DND-41 (cell line): Measurements from ENCODE around the gene PCBP4.
A peak's percentile ranks its signal among the peaks of the same experiment; 100 is the strongest.

ENCODE experiments used
- ATAC-seq: fragments of 200-7000 bp; cut with Tn5 transposase; 3 replicates; pipeline ENCODE4 v1.9.1; 2021; ENCODE audit warnings: low read depth; ENCODE audit not compliant: insufficient read depth
- DNase-seq: peaks from one replicate; pipeline ENCODE4 v3.0.0-alpha.2; 2020
- H2AFZ ChIP-seq: 2 replicates; pipeline ENCODE4 v1.6.0; 2012; ENCODE audit warnings: low read depth, low read length
- H3K27ac ChIP-seq: 2 replicates; pipeline ENCODE4 v1.5.1; 2012; ENCODE audit warnings: low read length, inconsistent platforms
- H3K27me3 ChIP-seq: fragments of 200-600 bp; sonication (generic); 2 replicates; pipeline ENCODE4 v1.6.0; 2012; ENCODE audit warnings: low read length, mild to moderate bottlenecking, inconsistent platforms; ENCODE audit not compliant: insufficient read depth, poor library complexity
- H3K36me3 ChIP-seq: 2 replicates; pipeline ENCODE4 v1.5.1; 2012; ENCODE audit warnings: low read length, inconsistent platforms; ENCODE audit not compliant: insufficient read depth
- H3K4me1 ChIP-seq: 2 replicates; pipeline ENCODE4 v1.5.1; 2012; ENCODE audit warnings: mild to moderate bottlenecking, low read length; ENCODE audit not compliant: insufficient read depth
- H3K4me2 ChIP-seq: 2 replicates; pipeline ENCODE4 v1.6.0; 2012; ENCODE audit warnings: mild to moderate bottlenecking, moderate library complexity, low read length, inconsistent platforms; ENCODE audit not compliant: insufficient read depth
- H3K4me3 ChIP-seq, 2 experiments: fragments of 200-600 bp in 1 of 2; shearing (Covaris generic) in 1 of 2; 2 replicates each; pipeline ENCODE4 v1.5.1; 2012 to 2016; ENCODE audit warnings: inconsistent platforms in 2 of 2, low read length in 2 of 2, mild to moderate bottlenecking in 2 of 2, low read depth in 1 of 2, moderate library complexity in 1 of 2
- H3K79me2 ChIP-seq: 2 replicates; pipeline ENCODE4 v1.6.0; 2012; ENCODE audit warnings: low read length, inconsistent platforms; ENCODE audit not compliant: insufficient read depth
- H3K9ac ChIP-seq: 2 replicates; pipeline ENCODE4 v1.6.0; 2012; ENCODE audit warnings: low read depth, mild to moderate bottlenecking, inconsistent platforms, low read length, moderate library complexity
- H3K9me3 ChIP-seq: 2 replicates; pipeline ENCODE4 v1.5.1; 2012; ENCODE audit warnings: low read length, moderate library complexity, mild to moderate bottlenecking, inconsistent platforms; ENCODE audit not compliant: insufficient read depth, severe bottlenecking
- H4K20me1 ChIP-seq: 2 replicates; pipeline ENCODE4 v1.6.0; 2012; ENCODE audit warnings: low read length; ENCODE audit not compliant: insufficient read depth
- CTCF ChIP-seq: IDR thresholded peaks from 2 replicates; pipeline ENCODE4 v1.5.1; 2012; ENCODE audit warnings: borderline replicate concordance, low read length, moderate library complexity, mild to moderate bottlenecking; ENCODE audit not compliant: poor library complexity, severe bottlenecking; ENCODE audit errors: extremely low read depth
- EZH2 ChIP-seq: IDR thresholded peaks from 3 replicates; pipeline ENCODE4 v1.6.1; 2012; ENCODE audit warnings: borderline replicate concordance, low read depth, mild to moderate bottlenecking, moderate library complexity, low read length, inconsistent platforms; ENCODE audit not compliant: severe bottlenecking

Gene PCBP4

GRCh38 chr3:51982838-51983577 is 15.8 kb upstream of the PCBP4 start, which contains the start of gene ACY1:
Gene ACY1 (plus strand): TSS chr3:51983535. CDS start chr3:51984065, 530 bp downstream.
- Histone ChIP-seq H3K9ac (peak within 1 kb of the TSS; percentile 66), H3K79me2 (peaks cover 17% of the 10 kb centered on the region), H3K27me3 (no peaks in the 10 kb centered on the region), H3K4me3 (peak within 1 kb of the TSS; percentile 27 to 77), H3K4me1 (peaks cover 36% of the 10 kb centered on the region), H2AFZ (peak within 1 kb of the TSS; percentile 81), H3K36me3 (peaks cover 12% of the 10 kb centered on the region; the same call in 1 of the 2 replicates), H3K9me3 (no peaks in the 10 kb centered on the region), H3K27ac (peak within 1 kb of the TSS; percentile 84), H3K4me2 (peak within 1 kb of the TSS; percentile 97), H4K20me1 (0 out of 2 replicates have a peak, but pooled peaks cover 2% of the 10 kb centered on the region)
- ATAC-seq (peak; percentile 83), DNase-seq (peak; percentile 76)
- no peak for TF ChIP-seq EZH2
- TF ChIP-seq CTCF = no peak

- peak overlapping the region; percentile 84 for H3K27ac ChIP-seq
- H3K9ac ChIP-seq = peak overlapping the region; percentile 66
- ATAC-seq (peak; percentile 37), DNase-seq (peak; percentile 42)
- H4K20me1 ChIP-seq = 0 out of 2 replicates have a peak, but pooled peaks cover 2% of the 10 kb centered on the region
- peak overlapping the region; percentile 27 to 77 for H3K4me3 ChIP-seq
- peaks cover 36% of the 10 kb centered on the region for H3K4me1 ChIP-seq
- H3K27me3 ChIP-seq = no peaks in the 10 kb centered on the region
- H3K36me3 ChIP-seq = peaks cover 12% of the 10 kb centered on the region; the same call in 1 of the 2 replicates
- TF ChIP-seq CTCF (peak; percentile 60), EZH2 (no peak)
- no peaks in the 10 kb centered on the region for H3K9me3 ChIP-seq
- peak overlapping the region; percentile 97 for H3K4me2 ChIP-seq
- H3K79me2 ChIP-seq = peaks cover 17% of the 10 kb centered on the region
- H2AFZ ChIP-seq = peak overlapping the region; percentile 81
These were observed 15.1 kb upstream of the PCBP4 start for GRCh38 chr3:51982352-51982837.

- ATAC-seq = no peak
- no peak for TF ChIP-seq CTCF
- TF ChIP-seq EZH2 = no peak
These were observed 13.0 kb upstream of the PCBP4 start for GRCh38 chr3:51980253-51980652.

More at GRCh38 chr3:51980253-51980652, 13.0 kb upstream of the PCBP4 start:
- Histone ChIP-seq H3K4me3 (no peak overlapping the region), H3K9me3 (no peaks in the 10 kb centered on the region), H3K79me2 (peaks cover 17% of the 10 kb centered on the region), H3K27me3 (no peaks in the 10 kb centered on the region), H3K9ac (no peak overlapping the region), H2AFZ (no peak overlapping the region), H3K4me2 (no peak overlapping the region), H4K20me1 (0 out of 2 replicates have a peak, but pooled peaks cover 2% of the 10 kb centered on the region), H3K27ac (no peak overlapping the region), H3K4me1 (peaks cover 45% of the 10 kb centered on the region), H3K36me3 (peaks cover 12% of the 10 kb centered on the region; the same call in 1 of the 2 replicates)
- no peak for DNase-seq
